Activated CD8-positive, alpha-beta memory T cell treated with anti-CD3 and anti-CD28 coated beads, Interleukin-2, amount 50 U/mL, for 1 hour (primary cell): ENCODE measurements around the gene SDHAF3.
"Not testable (repeated sequence)": the region's sequence is repeated elsewhere in the genome, so short reads cannot be mapped to it uniquely, and the experiment has no call there.

Experiments
- DNase-seq: peaks from one replicate; pipeline ENCODE4 v3.0.0-alpha.2; 2020; ENCODE audit errors: extremely low read depth

Gene SDHAF3

DNA sequence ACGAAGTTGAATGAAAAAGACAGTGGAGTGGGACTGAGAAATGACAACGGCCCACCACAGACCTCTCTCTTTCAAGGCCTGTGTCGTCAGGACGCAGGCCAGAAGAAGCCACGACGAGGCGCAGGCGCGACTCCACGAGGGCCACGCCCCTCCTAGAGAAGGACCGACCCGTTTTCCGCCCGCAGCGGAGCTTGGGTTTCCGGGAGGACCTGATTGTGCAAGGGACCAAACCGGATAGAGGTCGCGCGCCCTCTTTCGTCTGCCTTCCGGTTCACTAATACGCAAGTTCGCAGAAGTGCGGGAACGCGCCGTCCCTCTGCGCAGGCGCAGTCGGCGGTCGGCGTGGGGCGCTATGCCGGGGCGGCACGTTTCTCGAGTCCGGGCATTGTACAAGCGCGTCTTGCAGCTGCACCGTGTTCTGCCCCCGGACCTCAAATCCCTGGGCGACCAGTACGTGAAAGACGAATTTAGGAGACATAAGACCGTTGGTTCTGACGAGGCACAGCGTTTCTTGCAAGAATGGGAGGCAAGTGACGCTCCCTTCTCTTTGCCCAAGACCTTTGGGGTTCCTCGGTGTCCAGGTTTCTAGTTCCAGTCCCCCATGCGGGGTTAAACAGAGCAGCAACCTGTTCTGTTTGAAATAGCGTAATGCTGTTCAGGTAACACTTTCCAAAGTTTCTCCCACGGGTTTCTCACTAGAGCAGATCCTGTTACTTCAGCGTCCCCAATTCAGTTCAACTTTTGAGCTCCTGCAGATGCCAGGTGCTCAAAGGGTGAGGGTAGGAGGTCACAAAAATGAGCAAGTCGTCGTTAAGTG lies at the start of gene SDHAF3:
SDHAF3 (plus strand) TSS at position 327 of the 817 bp plus-strand sequence; CDS start at position 353, 26 bp downstream.
- peak; percentile 95 for DNase-seq

DNA sequence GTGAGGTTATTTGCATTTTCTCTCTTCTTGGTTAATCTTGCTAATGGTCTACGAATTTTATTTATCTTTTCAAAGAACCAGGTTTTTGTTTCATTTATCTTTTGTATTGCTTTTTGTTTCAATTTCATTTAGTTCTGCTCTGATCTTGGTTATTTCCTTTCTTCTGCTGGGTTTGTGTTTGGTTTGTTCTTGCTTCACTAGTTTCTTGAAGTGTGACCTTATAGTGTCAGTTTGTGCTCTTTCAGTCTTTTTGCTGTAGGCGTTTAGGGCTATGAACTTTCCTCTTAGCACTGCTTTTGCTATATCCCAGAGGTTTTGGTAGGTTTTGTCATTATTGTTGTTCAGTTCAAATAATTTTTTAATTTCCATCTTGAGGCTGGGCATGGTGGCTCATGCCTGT lies 45.5 kb upstream of the SDHAF3 start:
- DNase-seq: not testable (repeated sequence)

DNA sequence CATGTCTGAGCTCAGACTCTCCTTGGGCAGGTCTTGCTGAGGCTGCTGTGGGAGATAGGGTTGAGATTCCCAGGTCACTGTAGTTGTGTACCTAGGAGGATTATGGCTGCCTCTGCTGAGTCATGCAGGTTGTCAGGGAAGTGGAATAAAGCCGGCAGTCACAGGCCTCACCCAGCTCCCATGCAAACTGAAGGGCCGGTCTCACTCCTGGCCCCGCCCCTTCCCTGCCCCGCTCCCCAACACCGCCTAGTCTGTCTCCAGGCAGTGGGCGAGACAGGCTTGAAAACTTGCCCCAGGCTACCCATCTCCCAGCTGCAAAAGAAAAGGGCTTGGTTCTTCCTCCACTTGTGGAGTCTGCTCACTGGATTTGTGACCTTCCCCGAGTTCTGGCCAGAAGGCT lies 41.6 kb upstream of the SDHAF3 start:
- DNase-seq: no peak

DNA sequence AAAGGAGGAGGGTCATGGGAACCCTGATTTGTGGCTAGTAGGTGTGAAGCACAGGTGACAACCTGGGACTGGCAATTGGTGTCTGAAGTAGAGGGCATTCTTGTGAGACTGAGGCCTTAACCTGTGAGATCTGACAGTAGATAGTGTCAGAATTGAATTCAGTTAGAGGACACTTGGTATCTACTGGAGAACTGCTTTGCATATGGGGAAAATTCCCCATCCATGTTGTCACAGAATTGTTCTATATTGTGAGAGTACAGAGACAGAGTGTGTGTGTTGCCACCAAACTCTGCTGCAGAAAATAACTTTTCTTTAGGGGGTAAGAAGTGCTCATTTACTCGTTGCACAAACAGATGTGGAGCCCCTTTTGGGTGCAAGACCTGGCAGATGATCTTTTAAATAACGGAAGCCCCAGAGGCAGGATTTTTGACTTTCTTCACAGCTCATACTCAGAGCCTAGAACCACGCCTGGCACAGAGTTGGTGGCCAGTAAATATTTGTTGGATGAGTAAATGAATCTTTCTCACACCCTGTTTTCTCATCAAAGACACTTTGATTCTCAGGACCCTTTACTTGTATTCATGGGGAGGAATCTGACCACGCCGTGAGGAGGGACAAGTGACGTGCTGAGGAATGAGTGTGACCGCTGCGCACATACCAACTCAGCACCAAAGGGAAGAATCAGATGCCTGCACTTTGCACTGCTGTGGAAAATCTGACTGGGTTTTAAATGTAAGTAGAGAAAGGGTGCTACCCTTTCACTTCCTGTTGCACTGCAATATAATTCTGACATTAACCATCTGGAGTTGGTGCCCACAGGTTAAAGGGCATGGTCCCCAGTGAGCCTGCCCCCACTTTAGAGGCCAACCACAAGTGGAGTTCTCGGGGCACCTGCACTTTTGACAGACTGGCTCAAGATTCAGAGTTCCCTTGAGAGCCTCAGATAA lies 39.2 kb upstream of the SDHAF3 start:
- DNase-seq: no peak

DNA sequence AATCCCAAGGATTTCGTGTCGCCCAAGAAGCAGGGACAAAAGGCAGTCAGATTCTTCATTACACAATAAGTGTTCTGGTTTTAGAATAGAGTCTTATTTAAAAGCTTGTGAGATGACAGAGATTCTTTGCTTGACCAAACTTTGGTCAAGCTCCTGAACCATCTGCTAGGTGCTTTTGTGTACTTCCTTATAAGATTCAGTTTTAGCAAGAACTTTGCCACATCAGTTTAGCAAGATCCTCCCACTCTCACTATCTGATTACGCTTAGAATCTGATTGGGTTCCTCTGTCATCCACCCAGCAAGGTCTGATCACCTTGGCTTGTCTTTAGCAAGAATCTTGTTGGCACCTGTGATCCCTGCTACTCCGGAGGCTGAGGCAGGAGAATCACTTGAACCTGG lies 38.2 kb upstream of the SDHAF3 start:
- no peak for DNase-seq

DNA sequence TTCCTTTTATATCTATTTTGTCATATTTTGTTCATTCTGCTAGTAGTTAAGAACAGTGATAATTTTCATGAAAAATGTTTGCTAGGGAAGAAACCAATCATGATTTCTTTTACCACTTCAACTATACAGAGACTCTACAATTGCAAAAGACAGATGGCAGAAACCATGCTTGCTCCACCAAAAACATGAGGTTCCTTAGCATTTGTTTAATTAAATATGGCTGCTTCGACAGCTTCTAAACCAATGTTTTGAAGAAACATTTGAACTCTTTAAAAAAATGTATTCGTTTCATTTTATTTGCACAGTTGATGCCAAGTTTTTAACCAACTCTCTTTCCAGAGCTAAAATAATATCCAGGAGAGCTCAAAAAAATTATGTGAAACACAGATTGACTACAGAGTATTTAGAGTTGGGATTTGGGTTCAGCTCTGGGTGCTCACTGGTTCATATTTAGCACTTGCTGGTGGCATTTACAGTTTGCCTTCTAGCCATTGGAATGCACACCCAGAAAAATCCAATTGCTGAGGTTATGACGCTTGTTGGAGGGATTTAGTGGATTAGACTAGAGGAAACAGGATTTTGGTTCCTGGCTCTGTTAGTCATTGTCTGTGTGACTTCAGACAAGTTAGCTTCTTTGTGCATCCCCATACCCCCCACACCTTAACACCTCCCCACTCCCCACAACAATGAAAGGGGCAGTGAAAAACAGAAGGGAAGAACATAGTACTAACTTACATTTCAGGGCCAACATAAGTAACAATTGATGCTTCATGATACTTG lies 35.8 kb upstream of the SDHAF3 start:
- DNase-seq: no peak

DNA sequence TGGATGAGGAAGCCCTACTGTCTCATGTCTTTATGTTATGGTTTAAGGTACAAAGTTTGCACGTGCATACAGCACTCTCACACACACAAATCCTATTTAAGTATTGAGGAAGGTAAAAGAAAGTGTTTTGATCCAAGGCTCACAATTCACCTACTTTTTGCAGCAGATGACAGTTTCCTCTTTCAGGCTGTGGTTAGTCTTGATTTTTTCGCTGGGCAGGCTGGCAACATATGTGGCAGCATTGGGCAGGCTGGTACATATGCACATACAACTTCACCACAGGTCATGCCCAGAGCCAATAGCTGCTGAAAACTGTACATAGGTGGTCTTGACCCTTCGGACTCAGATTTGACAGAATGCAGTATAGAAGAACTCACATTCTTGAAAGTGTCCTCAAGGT lies 29.1 kb upstream of the SDHAF3 start:
- no peak for DNase-seq

DNA sequence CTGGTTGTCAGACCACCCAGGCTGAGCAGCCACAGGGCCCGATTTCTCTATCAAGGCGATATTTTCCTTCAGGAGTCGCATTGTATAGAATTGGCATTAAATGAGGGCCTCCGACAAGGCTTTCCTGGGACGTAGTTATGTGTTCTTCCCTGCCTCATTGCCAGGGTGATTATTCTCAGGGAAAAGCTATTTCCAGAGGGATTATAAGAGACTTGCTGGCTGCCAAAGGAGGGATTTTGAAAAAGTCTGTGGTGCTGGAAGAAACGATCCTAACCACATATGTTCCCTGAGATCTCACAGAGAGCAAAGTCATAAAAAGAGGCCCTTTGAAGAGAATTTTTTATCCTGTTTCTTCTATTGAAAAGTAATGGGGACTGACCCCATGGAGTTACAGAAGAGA lies 27.7 kb upstream of the SDHAF3 start:
- no peak for DNase-seq

DNA sequence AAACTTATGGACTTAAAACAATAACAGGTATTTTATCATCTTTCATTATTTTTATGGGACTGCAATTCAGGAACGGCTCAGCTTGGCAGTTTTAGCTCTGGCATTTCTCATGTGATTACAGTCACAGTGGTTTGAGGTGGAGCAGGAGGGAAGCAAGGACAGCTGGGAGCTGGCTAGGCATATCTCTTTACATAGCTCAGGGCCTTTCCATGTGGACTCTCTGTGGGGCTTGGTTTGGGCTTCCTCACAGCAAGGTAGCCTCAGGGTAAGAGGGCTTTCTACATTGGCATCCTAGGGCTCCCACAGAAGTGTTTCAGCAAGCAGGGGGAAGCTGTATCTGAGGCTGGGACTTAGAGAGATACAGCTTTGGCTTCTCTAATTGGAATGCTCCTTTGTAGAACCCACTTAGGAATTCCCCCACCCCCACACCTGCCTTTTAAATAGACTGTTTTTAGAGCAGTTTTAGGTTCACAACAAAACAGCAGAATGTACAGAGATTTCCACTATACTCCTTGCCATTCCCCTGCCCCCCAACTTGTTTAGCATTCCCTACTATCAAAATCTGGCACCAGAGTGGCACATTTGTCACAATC lies 26.6 kb upstream of the SDHAF3 start:
- DNase-seq: no peak

DNA sequence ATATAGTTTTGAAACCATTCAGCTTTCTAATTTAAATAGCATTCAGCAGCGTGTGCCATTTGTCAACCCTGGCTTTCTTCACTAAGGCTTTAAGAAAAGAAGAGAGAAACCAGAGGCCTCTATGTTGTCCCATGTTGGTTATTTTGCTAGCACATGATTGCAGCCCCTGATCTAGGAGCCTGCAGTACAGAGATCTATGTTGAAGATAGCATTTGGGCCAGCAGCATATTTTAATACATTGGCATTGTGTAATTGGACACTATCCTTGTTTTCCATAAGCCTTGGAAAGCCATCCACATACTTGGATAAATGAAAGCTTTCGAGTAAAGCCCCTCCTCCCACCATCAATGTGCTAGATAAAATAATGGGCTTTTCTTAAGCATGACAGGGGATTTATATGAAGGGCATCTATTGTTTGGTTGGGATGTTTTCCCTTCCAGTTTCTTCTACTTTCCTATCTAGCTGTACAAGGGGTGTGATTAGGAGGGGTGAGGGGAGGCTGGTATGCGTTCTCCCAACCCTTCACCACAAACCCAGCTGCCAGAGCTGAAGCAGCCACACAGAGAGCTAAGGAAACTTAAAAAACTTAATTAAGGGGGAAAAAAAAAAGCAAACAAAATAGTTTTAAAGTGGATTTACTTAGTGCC lies 23.1 kb upstream of the SDHAF3 start:
- no peak for DNase-seq

DNA sequence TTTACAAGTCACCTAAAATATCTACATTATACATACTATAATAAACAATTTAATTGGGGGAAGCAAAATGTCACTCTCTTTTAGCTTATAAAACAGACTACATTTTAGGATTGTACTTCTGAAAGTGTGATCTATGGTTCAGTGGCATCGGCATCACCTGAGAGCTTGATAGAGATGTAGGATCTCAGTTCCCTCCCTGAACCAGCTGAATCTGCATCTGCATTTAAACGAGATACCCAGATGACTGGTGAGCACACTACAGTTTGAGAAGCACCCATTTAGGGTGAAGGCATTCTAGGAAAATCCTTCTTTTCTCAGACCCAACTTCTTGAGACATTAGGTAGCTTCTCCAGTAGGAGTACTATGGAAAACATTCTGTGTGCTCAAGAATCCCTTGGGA lies 21.5 kb upstream of the SDHAF3 start:
- no peak for DNase-seq

DNA sequence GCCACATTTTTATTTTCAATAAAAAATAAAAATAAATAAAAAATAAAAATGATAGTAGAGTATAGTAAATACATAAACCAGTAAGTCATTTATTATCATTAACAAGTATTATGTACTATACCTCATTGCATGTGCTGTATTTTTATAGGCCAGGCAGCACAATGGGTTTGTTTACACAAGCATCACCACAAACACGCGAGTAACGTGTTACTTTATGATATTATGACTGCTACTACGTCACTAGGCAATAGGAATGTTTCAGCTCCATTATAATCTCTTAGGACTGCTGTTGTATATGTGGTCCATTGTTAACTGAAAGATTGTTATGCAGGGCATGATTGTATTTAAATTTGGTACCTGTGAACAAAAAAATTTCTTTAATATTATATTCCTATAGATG lies 20.8 kb upstream of the SDHAF3 start:
- DNase-seq: no peak

DNA sequence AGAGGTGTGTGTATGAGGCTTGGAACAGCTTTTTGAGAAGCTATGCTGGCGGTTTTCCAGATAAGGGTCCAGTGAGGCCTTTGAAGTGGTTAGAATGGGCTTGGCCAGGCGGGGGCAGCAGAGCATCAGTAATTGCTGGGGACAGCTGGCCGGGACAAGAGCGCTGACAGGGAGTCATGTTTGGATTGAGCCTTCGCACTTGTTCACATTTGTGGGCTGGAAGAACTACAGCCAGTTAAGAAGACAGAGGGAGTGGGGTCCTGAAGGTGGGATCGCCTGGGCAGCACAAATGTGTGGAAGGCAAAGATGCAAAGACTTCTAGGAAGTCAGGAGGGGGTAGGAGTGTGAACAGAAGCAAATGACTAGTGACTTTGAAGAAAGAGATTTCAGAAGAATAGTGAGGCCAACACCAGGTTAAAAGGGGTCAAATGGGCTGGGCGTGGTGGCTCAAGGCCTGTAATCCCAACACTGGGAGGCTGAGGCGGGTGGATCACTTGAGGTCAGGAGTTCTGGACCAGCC lies 12.7 kb upstream of the SDHAF3 start:
- peak; percentile 16 for DNase-seq

DNA sequence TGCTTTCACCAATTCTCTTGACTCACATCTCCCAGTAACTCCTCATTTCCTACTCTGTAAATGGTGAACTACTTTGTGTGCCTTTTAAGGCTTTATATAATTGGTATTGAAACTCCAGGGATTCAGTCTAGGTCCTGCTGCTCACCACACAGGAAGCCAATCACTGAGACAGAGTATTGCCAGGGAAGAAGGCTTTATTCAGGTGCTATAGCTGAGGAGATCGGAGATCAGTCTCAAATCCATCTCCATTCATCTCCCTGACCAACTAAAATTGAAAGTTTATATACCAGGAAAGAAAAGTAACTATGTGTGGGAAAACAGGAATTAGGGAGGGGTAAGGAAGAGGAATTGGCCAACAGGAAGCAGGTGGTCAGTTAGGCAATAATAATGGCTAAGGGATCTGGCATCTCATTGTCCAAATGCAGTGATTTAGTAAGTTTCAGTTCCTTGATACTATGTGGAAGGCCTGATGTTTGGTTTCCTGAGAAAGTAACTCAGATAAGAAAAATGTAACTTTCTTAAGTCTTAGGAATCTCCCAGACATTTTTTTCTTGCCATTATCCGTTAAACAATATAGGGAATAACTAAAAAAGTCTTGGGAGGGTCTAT lies 10.2 kb upstream of the SDHAF3 start:
- DNase-seq: no peak

DNA sequence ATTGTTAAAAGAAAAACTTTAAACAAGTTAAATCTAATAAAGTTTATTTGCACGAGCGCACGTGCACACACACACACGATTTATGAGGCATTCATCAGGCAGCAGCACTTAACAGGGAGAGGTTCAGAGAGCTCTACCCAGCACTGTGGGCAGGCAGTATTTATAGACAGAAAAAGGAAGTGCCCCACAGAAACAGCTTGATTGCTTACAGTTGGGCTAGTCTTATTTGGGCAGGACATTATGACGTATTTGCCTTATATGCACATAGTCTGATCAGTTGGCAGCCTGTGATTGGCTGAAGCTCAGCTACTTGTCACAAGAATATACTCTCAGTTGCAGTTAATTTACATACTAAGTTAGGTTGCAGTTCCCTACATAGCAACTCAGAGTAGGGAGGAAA lies 1.2 kb upstream of the SDHAF3 start:
- no peak for DNase-seq

DNA sequence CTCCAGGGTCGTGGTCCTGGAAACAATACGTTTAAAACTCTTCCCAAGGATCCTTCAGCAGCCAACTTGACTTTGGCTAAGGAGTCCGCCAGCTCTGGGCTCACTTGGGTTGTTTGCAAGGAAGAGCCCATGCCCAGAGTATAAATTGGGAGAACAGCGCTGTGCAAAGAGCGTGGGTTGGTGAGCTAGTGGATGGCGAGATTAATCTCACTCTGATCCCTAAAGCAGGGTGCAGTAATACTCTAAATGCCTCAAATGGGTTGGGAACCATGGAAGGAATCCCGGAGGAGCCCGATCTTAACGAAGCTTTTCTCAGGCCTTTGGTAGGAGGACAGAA lies 495 bp upstream of the SDHAF3 start:
- DNase-seq: no peak

DNA sequence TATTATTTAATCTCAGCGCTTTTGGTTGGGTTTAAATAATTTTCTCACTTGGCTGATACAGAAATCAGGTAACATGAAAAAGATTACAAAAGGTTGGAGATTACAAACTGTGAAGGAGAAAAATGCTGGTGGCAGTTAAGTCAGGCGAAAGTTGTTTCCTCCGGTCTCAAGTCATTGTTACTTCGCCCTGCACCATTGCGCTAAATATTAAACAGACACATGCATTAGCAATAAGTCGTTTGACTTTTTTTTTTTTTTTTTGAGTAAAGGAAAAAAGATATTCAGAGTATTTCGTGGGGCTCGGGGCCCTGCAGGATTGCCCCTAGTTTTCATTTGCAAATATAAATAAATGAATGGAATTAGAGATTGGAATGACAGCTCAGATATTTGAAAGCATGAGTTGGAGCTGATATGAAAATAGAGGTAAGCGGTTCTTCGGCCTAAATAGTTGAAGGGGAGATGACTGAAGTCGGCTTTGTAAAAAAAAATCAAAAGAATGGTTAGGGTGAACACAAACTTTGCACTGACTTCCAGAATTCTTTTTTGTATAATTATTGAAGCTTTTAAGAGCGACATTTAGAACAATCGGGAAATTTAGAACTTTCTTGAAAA lies 914 bp downstream of the SDHAF3 start:
- DNase-seq: no peak

DNA sequence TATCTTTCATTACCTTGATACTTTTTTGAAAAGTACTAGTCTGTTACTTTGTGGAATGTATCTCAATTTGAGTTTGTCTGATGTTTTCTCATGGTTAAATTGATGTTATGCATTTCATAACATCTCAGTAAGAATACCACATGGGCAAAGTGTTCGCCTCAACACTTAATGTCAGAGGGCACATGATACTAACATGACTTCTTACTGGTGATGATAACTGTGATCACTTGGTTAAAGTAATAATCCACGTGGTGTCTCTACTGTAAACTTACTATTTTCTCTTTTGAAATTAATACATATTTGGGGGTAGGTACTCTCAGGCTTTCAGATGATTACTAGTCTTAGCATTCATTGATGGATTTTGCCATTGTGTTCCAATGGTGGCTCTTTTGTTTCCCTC lies 2.2 kb downstream of the SDHAF3 start:
- DNase-seq: no peak

DNA sequence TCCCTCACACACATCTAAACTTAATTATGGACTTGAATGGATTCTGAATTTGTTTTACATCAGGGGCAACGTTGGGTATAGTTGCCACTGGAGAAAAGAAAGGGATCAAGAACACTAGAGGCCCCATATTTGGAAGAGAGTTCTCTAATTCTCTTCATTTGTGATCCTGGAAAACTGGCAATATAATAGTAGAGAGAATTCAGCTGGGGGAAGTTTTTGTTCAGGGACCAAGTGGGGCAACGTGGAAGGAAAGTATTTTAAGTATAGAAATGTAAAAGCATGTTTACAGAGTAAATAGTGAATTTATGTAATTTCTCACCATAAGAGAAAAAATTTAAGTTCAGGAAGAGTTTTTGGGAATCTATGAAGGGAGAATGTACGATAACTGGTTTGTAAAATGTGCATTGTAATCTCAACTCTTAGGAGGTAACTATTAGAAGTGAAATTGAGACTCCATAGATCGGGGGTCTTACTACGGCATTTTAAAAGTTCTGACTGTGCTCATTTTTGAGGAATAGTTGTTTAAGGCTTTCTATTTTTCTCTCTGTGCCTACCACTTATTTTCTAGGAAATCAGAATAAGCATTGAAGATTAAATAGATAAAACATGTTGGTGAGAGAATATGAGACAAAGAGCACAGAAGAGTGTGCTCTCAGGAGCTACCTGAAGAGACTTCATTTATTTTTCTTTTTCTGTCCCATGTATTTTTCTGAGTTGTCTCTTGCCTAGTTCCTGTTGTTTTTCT lies 3.4 kb downstream of the SDHAF3 start:
- no peak for DNase-seq
